ENCODE results near the gene GFER. TPM values are rescaled to one million over a fixed set of nuclear protein-coding genes. Genes with fewer than 3 reads are reported as not detected.

The GFER gene
- total RNA-seq, 1 donor: 9.5 TPM

DNA sequence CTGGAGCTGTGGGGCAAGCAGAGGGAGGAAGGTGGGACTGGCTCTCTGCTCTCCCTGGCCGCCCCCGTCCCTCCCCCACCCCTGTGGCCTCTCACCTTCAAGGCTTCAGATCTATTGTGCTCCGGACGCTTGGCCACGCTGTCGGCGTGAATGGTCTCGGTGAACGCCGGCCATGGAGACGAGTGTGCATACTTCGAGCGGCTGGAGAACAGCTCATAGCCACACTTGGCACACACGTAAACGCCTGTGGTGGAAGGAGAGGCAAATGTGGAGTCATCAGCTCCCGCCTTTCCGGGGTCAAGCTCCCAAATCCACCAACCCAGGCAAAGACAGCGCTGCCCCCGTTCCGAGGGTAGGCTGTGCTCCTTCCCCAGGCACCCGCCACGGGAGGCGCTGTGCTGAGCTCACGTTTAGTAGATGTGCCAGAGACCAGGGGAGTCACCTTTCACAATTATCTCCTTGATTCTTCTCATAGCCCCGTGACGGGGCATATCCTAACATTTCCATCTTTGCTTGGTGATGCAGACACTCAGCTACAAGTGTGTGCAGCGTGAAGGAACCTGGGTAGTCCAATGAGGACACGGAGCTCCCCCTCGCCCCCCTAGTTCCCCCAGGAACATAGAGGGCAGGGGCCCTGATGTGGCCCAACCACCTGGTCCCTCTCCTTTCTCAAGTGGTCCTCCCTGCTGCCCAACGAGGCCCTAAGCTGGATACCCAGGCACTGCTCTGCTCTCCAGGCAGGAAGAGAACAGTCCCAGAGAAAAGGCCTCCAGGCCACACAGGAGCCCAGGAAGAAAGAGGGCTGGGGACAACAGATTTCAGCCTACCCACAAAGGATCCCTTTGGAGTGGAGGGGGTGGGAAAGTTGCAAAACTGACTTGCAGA, 42.6 kb upstream of the GFER start:
- TF ChIP-seq, protein P1, sequence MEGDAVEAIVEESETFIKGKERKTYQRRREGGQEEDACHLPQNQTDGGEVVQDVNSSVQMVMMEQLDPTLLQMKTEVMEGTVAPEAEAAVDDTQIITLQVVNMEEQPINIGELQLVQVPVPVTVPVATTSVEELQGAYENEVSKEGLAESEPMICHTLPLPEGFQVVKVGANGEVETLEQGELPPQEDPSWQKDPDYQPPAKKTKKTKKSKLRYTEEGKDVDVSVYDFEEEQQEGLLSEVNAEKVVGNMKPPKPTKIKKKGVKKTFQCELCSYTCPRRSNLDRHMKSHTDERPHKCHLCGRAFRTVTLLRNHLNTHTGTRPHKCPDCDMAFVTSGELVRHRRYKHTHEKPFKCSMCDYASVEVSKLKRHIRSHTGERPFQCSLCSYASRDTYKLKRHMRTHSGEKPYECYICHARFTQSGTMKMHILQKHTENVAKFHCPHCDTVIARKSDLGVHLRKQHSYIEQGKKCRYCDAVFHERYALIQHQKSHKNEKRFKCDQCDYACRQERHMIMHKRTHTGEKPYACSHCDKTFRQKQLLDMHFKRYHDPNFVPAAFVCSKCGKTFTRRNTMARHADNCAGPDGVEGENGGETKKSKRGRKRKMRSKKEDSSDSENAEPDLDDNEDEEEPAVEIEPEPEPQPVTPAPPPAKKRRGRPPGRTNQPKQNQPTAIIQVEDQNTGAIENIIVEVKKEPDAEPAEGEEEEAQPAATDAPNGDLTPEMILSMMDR (IDR thresholded peaks at IDR 0.05; ENCODE audit: insufficient read depth, low read depth, low read length): peak; percentile 8
- DNase-seq (ENCODE audit: low read depth): no peak
- peak overlapping the region; percentile 93 for H3K4me3 ChIP-seq (ENCODE audit: low read depth, low read length)

DNA sequence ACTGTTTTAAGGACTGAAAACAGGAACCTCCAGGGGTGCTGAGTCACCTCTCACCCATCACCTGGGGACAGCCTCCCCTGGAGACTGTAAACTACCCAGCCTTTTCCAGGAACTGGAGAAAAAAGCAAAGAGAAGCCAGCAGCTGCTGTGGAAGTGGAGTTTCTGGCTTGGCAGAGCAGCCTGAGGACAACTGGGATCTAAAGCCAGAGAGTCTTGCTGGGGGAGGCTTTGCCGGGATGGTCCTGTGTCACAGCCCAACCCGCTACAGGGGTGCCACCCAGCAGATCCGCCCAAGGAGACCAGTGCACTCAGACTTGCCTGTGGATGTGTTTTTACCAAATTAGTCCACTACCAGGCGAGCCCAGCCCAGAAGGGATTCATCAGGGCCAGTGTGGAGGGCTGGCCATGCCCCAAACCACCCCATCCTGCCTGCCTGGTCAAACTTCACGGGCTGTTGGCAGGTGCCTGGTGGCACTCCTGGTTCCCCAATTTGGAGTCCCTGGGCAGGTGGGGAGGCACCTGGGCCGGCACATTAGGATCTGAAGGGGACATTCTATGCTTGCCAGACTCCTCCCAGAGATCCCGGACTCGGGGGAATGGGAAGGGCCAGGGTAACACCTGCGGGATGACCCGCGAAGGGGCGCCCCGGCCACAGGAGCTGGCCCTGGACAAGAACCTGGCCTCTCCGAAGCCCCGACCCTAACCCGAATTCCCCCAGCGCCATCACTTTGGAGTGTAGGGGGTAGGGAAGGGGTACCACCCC, 41.8 kb upstream of the GFER start:
- no peak for DNase-seq (ENCODE audit: low read depth)
- H3K4me3 ChIP-seq (ENCODE audit: low read depth, low read length): peak overlapping the region; percentile 93
- TF ChIP-seq, protein P1 (IDR thresholded peaks at IDR 0.05; ENCODE audit: insufficient read depth, low read depth, low read length): no peak

DNA sequence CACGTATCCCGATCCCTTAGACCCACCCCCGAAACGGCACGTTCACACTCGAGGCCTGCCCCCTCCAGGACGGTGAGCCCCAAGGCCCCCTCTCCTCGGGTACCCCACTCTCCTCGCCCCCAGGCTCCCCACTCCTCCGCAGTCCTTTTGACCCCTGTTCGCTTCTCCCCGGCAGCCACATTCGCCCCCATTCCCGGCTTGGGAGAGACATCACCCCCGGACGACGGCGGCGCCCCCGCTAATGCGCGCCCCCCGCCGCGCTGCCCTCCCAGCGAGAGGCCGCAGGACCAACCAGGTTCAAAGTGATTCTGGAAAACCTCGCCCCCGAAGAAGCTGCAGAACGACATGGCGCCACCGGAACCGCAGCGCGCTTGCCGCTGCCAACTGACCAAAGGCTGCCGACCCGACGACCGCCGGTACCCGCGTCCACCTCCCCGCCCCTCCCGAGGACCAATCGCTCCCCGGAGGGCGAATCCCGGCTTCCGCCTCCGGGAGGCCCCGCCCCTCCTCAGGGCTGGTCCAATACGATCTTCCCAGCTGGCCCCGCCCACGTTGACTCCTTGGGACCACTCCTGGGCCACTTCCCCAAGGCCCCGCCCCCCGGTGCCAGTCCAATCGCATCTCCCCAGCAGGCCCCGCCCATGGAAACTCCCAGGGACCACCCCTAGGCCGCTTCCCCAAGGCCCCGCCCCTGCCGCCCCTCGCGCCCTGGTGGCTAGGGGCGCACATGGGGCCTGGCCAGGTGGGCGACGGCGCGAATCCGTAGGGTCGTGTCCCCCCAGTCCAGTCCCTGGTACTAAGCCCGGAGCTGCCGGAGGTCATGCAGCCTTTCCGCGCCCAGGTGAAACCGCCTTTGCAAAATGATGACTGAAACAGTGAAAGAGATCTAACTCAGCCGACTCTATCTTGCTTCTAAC, 40.9 kb upstream of the GFER start, which contains the start of gene MSRB1:
Gene MSRB1 (minus strand): TSS at position 390 of the 917 bp plus-strand sequence. CDS start 43 bp downstream, at position 347.
- TF ChIP-seq, protein P1 (IDR thresholded peaks at IDR 0.05; ENCODE audit: insufficient read depth, low read depth, low read length): no peak

DNA sequence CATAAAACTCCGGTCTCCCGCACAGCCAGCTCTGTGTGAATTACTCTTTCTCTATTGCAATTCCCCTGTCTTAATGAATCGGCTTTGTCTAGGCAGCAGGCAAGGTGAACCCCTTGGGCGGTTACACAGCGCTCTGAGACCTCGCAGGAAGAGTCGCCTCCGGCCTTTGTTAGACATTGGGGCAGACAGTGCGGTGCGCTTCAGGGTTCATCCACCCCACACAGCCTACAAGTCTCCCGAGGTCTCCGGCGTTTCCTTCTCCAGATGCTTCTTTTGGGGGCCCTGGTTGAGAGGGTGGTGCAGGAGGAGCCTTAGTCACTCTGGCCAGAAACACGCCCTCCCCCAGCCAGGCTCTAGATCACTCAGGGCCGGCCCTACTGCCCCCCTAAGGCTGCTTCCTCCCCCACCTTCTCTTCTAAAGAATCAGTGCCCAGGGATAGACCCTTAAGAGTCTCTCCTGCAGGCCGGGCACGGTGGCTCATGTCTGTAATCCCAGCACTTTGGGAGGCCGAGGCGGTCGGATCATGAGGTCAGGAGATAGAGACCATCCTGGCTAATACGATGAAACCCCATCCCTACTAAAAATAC, 39.3 kb upstream of the GFER start:
- TF ChIP-seq, protein P1 (IDR thresholded peaks at IDR 0.05; ENCODE audit: insufficient read depth, low read depth, low read length): no peak
- no peak for DNase-seq (ENCODE audit: low read depth)
- no peak overlapping the region for H3K4me3 ChIP-seq (ENCODE audit: low read depth, low read length)

More for the DNA sequence above, 40.9 kb upstream of the GFER start, which contains the start of gene MSRB1:
- peak within 1 kb of the TSS; percentile 93 for H3K4me3 ChIP-seq (ENCODE audit: low read depth, low read length)
- peak; percentile 98 for DNase-seq (ENCODE audit: low read depth)

DNA sequence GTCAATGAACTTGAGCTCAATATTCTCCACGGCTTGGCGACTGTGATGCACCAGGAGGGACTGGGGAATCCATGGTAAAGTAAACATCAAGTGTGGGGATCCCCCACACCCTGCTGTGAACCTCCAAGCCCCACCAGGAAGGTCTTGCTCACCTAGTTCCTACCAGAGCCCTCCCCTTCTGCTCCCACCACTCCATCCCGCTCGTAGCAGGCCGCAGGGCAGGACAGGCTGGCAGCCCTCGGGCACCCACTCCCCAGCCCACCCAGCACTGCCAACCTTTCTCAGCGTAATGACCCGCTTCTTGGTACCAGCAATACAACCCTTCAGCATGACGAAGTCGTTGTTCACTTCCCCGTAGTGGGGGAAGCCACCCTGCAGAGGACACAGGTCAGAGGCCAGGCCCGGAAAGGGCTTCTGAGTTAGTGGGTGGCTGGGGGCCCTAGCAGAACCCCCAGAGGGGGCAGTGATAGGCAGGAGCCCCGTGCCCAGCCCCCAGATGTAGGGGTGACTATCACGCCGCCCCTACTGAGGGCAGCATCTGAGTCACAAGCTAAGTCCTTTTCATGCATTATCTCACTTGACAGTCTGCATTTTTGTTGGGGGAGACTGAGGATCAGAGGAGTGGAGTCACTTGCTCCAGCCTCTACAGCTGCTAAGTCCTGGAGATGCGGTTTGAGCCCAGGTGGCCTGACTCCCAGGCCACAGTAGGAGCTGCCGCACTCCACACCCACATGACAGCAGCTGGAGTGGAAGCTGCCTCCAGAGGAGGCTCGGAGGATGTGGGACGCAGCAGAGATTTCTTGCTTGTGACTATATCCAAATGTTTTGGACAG, 38.2 kb upstream of the GFER start:
- TF ChIP-seq, protein P1 (IDR thresholded peaks at IDR 0.05; ENCODE audit: insufficient read depth, low read depth, low read length): no peak
- DNase-seq (ENCODE audit: low read depth): no peak

More for the DNA sequence above, 38.2 kb upstream of the GFER start:
- H3K4me3 ChIP-seq (ENCODE audit: low read depth, low read length): no peak overlapping the region
